HEK293 (cell line): ENCODE data around the gene TCAP.

Experiments
- CTCF ChIA-PET: fragments of 350-600 bp; formaldehyde crosslinking; extraction: SDS; loops from one replicate; lab custom pipeline; 2021; ENCODE audit warnings: antibody characterized with exemption; lab: Yijun Ruan, JAX
- POLR2A ChIA-PET: fragments of 300-600 bp; formaldehyde crosslinking; extraction: SDS; loops from one replicate; lab custom pipeline; 2020; ENCODE audit warnings: antibody characterized with exemption, inconsistent platforms; lab: Yijun Ruan, JAX
- H3K27ac ChIP-seq: fragments of 200-500 bp; sonication (Bioruptor generic); 2 replicates; pipeline ENCODE4 v1.5.1; 2014; ENCODE audit warnings: low read depth, low read length, control low read depth, inconsistent platforms; ENCODE audit errors: extremely low read depth
- H3K36me3 ChIP-seq, 2 experiments: fragments of 200-500 bp in 1 of 2; sonication (Bioruptor generic) in 1 of 2; 1 replicate in 1 of 2; 2 replicates in 1 of 2; pipeline ENCODE4 v1.5.1; 2014 to 2017; ENCODE audit warnings: inconsistent platforms in 2 of 2, low read length in 2 of 2; ENCODE audit not compliant: control insufficient read depth in 2 of 2, insufficient read depth in 1 of 2
- H3K4me1 ChIP-seq: fragments of 200-500 bp; sonication (Bioruptor generic); 2 replicates; pipeline ENCODE4 v1.5.1; 2014; ENCODE audit warnings: mild to moderate bottlenecking, low read length, inconsistent platforms; ENCODE audit not compliant: control insufficient read depth, insufficient read depth
- H3K4me3 ChIP-seq: 2 replicates; pipeline ENCODE4 v1.5.1; 2011; ENCODE audit warnings: low read depth, mild to moderate bottlenecking, control low read depth, low read length, moderate library complexity
- H3K9me3 ChIP-seq: fragments of 200-500 bp; sonication (Bioruptor generic); 2 replicates; pipeline ENCODE4 v1.5.1; 2014; ENCODE audit warnings: low read depth, low read length, inconsistent platforms; ENCODE audit not compliant: control insufficient read depth, insufficient read depth
- CTCF ChIP-seq: fragments of 450-650 bp; formaldehyde crosslinking; IDR thresholded peaks from 2 replicates; pipeline ENCODE4 v1.5.1; 2016; ENCODE audit warnings: missing biosample characterization, missing genetic modification characterization
- EGR2 ChIP-seq: fragments of 450-650 bp; formaldehyde crosslinking; IDR thresholded peaks from 2 replicates; pipeline ENCODE4 v1.5.1; 2016; ENCODE audit warnings: low read depth, missing biosample characterization, missing genetic modification characterization
- GLI4 ChIP-seq: fragments of 450-650 bp; formaldehyde crosslinking; IDR thresholded peaks from 2 replicates; pipeline ENCODE4 v1.5.1; 2016; ENCODE audit warnings: missing biosample characterization, missing genetic modification characterization
- HOXD13 ChIP-seq: sonication (generic); formaldehyde crosslinking; IDR thresholded peaks from 2 replicates; pipeline ENCODE4 v1.8.0; 2022; ENCODE audit warnings: missing genetic modification reagents, borderline replicate concordance
- KLF16 ChIP-seq: fragments of 450-650 bp; formaldehyde crosslinking; IDR thresholded peaks from 2 replicates; pipeline ENCODE4 v1.5.1; 2017; ENCODE audit warnings: missing biosample characterization, missing genetic modification characterization
- RBAK ChIP-seq: fragments of 450-650 bp; formaldehyde crosslinking; IDR thresholded peaks from 2 replicates; pipeline ENCODE4 v1.5.1; 2016; ENCODE audit warnings: missing biosample characterization, missing genetic modification characterization
- SCRT1 ChIP-seq: fragments of 450-650 bp; formaldehyde crosslinking; IDR thresholded peaks from 2 replicates; pipeline ENCODE4 v1.5.1; 2016; ENCODE audit warnings: missing biosample characterization, missing genetic modification characterization, borderline replicate concordance
- SCRT2 ChIP-seq: fragments of 450-650 bp; formaldehyde crosslinking; IDR thresholded peaks from 2 replicates; pipeline ENCODE4 v1.5.1; 2016; ENCODE audit warnings: missing biosample characterization, missing genetic modification characterization
- SP2 ChIP-seq: fragments of 450-650 bp; formaldehyde crosslinking; IDR thresholded peaks from 2 replicates; pipeline ENCODE4 v1.5.1; 2016; ENCODE audit warnings: missing biosample characterization, missing genetic modification characterization
- YY2 ChIP-seq: fragments of 450-650 bp; formaldehyde crosslinking; IDR thresholded peaks from 2 replicates; pipeline ENCODE4 v1.5.1; 2016; ENCODE audit warnings: missing biosample characterization, missing genetic modification characterization
- ZBTB20 ChIP-seq: fragments of 450-650 bp; formaldehyde crosslinking; IDR thresholded peaks from 2 replicates; pipeline ENCODE4 v1.5.1; 2016; ENCODE audit warnings: missing biosample characterization, missing genetic modification characterization
- ZBTB21 ChIP-seq: fragments of 450-650 bp; formaldehyde crosslinking; IDR thresholded peaks from 2 replicates; pipeline ENCODE4 v1.5.1; 2017; ENCODE audit warnings: missing biosample characterization, missing genetic modification characterization
- ZBTB6 ChIP-seq: fragments of 450-650 bp; formaldehyde crosslinking; IDR thresholded peaks from 2 replicates; pipeline ENCODE4 v1.5.1; 2017; ENCODE audit warnings: missing biosample characterization, missing genetic modification characterization
- ZBTB7A ChIP-seq: fragments of 450-650 bp; formaldehyde crosslinking; IDR thresholded peaks from 2 replicates; pipeline ENCODE4 v1.5.1; 2016; ENCODE audit warnings: low read depth, missing biosample characterization, missing genetic modification characterization
- ZFHX2 ChIP-seq: fragments of 450-650 bp; formaldehyde crosslinking; conservative IDR thresholded peaks from 2 replicates; pipeline ENCODE4 v1.5.1; 2016; ENCODE audit warnings: missing biosample characterization, missing genetic modification characterization
- ZIC2 ChIP-seq: fragments of 450-650 bp; formaldehyde crosslinking; IDR thresholded peaks from 2 replicates; pipeline ENCODE4 v1.5.1; 2016; ENCODE audit warnings: missing biosample characterization, missing genetic modification characterization
- ZNF24 ChIP-seq: fragments of 450-650 bp; formaldehyde crosslinking; IDR thresholded peaks from 2 replicates; pipeline ENCODE4 v1.5.1; 2016; ENCODE audit warnings: missing biosample characterization, missing genetic modification characterization
- ZNF302 ChIP-seq: fragments of 450-650 bp; formaldehyde crosslinking; IDR thresholded peaks from 2 replicates; pipeline ENCODE4 v1.5.1; 2016; ENCODE audit warnings: missing biosample characterization, missing genetic modification characterization, low read depth
- ZNF324 ChIP-seq: fragments of 450-650 bp; formaldehyde crosslinking; IDR thresholded peaks from 2 replicates; pipeline ENCODE4 v1.5.1; 2016; ENCODE audit warnings: missing biosample characterization, missing genetic modification characterization
- ZNF350 ChIP-seq: fragments of 450-650 bp; formaldehyde crosslinking; IDR thresholded peaks from 2 replicates; pipeline ENCODE4 v1.5.0; 2017; ENCODE audit warnings: missing biosample characterization, mild to moderate bottlenecking, missing genetic modification characterization
- ZNF449 ChIP-seq: fragments of 450-650 bp; formaldehyde crosslinking; IDR thresholded peaks from 2 replicates; pipeline ENCODE4 v1.5.1; 2017; ENCODE audit warnings: missing biosample characterization, mild to moderate bottlenecking, missing genetic modification characterization, moderate library complexity
- ZNF501 ChIP-seq: fragments of 450-650 bp; formaldehyde crosslinking; IDR thresholded peaks from 2 replicates; pipeline ENCODE4 v1.5.1; 2016; ENCODE audit warnings: missing biosample characterization, missing genetic modification characterization
- ZNF529 ChIP-seq: fragments of 450-650 bp; formaldehyde crosslinking; IDR thresholded peaks from 2 replicates; pipeline ENCODE4 v1.5.1; 2017; ENCODE audit warnings: missing genetic modification characterization, missing biosample characterization; ENCODE audit not compliant: insufficient replicate concordance
- ZNF548 ChIP-seq: fragments of 450-650 bp; formaldehyde crosslinking; IDR thresholded peaks from 2 replicates; pipeline ENCODE4 v1.5.1; 2016; ENCODE audit warnings: missing biosample characterization, missing genetic modification characterization
- ZNF776 ChIP-seq: fragments of 450-650 bp; formaldehyde crosslinking; IDR thresholded peaks from 2 replicates; pipeline ENCODE4 v1.5.0; 2017; ENCODE audit warnings: missing biosample characterization, missing genetic modification characterization, borderline replicate concordance
- ZXDB ChIP-seq: fragments of 450-650 bp; formaldehyde crosslinking; IDR thresholded peaks from 2 replicates; pipeline ENCODE4 v1.5.1; 2016; ENCODE audit warnings: missing biosample characterization, missing genetic modification characterization

The TCAP gene

GRCh38 chr17:39703913-39704312, 38.8 kb downstream of the TCAP start:
- H3K9me3 ChIP-seq, result no peaks in the 10 kb centered on the region
- H3K27ac ChIP-seq, result no peak overlapping the region
- ChIA-PET CTCF (interaction anchor here (0.7 to 1.5 kb wide), 4 partner anchors 69 to 372 kb away, joined by 3 to 4 read pairs (median 3); no protein-coding TSS in a partner anchor), POLR2A (no interaction called here)
- peaks cover 13% of the 10 kb centered on the region; the same call in 1 of the 2 replicates for H3K4me1 ChIP-seq
- H3K36me3 ChIP-seq, result peaks cover 3 to 41% of the 10 kb centered on the region in 2 experiments; a peak in 1 of 3 replicates
- no peak overlapping the region for H3K4me3 ChIP-seq
- TF ChIP-seq ZNF350 (tag by site-specific recombination) (no peak), ZBTB7A (tag by site-specific recombination) (no peak), ZNF324 (tag by site-specific recombination) (no peak), KLF16 (tag by site-specific recombination) (no peak), YY2 (tag by site-specific recombination) (no peak), ZNF548 (tag by site-specific recombination) (no peak), ZXDB (tag by site-specific recombination) (no peak), SCRT2 (tag by site-specific recombination) (no peak)

- POLR2A ChIA-PET, result no interaction called here
- H3K27ac ChIP-seq, result no peak overlapping the region
- peaks cover 7 to 51% of the 10 kb centered on the region in 2 experiments for H3K36me3 ChIP-seq
Measured at GRCh38 chr17:39704821-39705551, 39.8 kb downstream of the TCAP start.

More at GRCh38 chr17:39704821-39705551, 39.8 kb downstream of the TCAP start:
- Histone ChIP-seq H3K4me3 (no peak overlapping the region), H3K9me3 (no peaks in the 10 kb centered on the region), H3K4me1 (peaks cover 9% of the 10 kb centered on the region; the same call in 1 of the 2 replicates)
- CTCF ChIA-PET, result no interaction called here
- TF ChIP-seq ZBTB6 (tag by site-specific recombination) (no peak), ZNF548 (tag by site-specific recombination) (no peak), GLI4 (tag by site-specific recombination) (no peak), SCRT1 (tag by site-specific recombination) (peak; percentile 57; the same call in 1 of the 2 replicates), SP2 (tag by site-specific recombination) (no peak), ZNF776 (tag by site-specific recombination) (no peak), CTCF (peak; percentile 48; the same call in 1 of the 2 replicates), ZNF24 (tag by site-specific recombination) (no peak), ZIC2 (tag by site-specific recombination) (peak; percentile 58), RBAK (no peak), ZNF501 (tag by site-specific recombination) (no peak), ZNF302 (tag by site-specific recombination) (no peak), SCRT2 (tag by site-specific recombination) (peak; percentile 88), EGR2 (tag by site-specific recombination) (peak; percentile 78), ZBTB20 (tag by site-specific recombination) (no peak), ZNF449 (tag by site-specific recombination) (no peak), ZBTB21 (tag by site-specific recombination) (no peak), ZFHX2 (tag by site-specific recombination) (peak; percentile 67), ZNF529 (tag by site-specific recombination) (no peak), HOXD13 (CRISPR knock-in tag) (no peak)
